ENCODE measurements around the gene BPIFB4.
"Not testable (repeated sequence)": the region's sequence is repeated elsewhere in the genome, so short reads cannot be mapped to it uniquely, and the experiment has no call there.

Gene BPIFB4

GRCh38 chr20:33104336-33104735 is 24.9 kb downstream of the BPIFB4 start:
- DNase-seq (ENCODE audit: low spot score in 2 of 2) = no peak
- Histone ChIP-seq H3K27me3 (ENCODE audit: low read depth) (no peaks in the 10 kb centered on the region), H3K4me1 (peaks cover 3% of the 10 kb centered on the region), H3K9me3 (no peaks in the 10 kb centered on the region), H3K36me3 (replicated peaks) (no peaks in the 10 kb centered on the region), H3K4me3 (no peak overlapping the region)
- in situ Hi-C loops (cut with MboI; ENCODE audit: low sequenced_read_pairs) = no loop called here

- DNase-seq (ENCODE audit: low spot score in 2 of 2) = no peak
- in situ Hi-C loops (cut with MboI; ENCODE audit: low sequenced_read_pairs) = no loop called here
- Histone ChIP-seq H3K36me3 (replicated peaks) (no peaks in the 10 kb centered on the region), H3K4me1 (peaks cover 3% of the 10 kb centered on the region), H3K4me3 (no peak overlapping the region), H3K9me3 (no peaks in the 10 kb centered on the region), H3K27me3 (ENCODE audit: low read depth) (no peaks in the 10 kb centered on the region)
These were observed 26.0 kb downstream of the BPIFB4 start for GRCh38 chr20:33105316-33105924.

DNA sequence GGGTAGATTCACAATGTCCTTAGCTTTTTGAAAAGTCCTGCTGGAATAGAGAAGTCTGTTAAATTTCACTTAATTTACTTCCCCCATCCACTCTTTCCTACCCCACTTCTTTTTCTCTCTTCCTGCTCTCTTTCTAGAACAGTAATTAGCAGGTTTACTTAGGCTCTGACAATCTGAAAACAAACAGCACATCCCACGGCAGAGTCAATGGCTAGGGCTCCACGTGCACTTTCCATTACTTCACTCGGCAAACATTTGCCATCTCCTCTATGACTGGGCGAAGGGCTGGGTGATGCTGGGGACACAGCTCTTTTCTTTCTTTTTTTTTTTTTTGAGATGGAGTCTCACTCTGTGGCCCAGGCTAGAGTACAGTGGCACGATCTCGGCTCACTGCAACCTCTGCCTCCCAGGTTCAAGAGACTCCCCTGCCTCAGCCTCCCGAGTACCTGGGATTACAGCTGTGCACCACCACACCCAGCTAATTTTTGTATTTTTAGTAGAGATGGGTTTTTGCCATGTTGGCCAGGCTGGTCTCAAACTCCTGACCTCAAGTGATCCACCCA is 26.7 kb downstream of the BPIFB4 start:
- H3K4me1 ChIP-seq; H3K4me3 ChIP-seq; DNase-seq (ENCODE audit: low spot score in 2 of 2); H3K27me3 ChIP-seq (ENCODE audit: low read depth); H3K36me3 ChIP-seq (replicated peaks); H3K9me3 ChIP-seq; in situ Hi-C loops (cut with MboI; ENCODE audit: low sequenced_read_pairs): not testable (repeated sequence)

GRCh38 chr20:33108661-33109060 is 29.2 kb downstream of the BPIFB4 start:
- H3K4me1 ChIP-seq = peaks cover 3% of the 10 kb centered on the region
- no peak overlapping the region for H3K4me3 ChIP-seq
- no peaks in the 10 kb centered on the region for H3K9me3 ChIP-seq
- no peaks in the 10 kb centered on the region for H3K27me3 ChIP-seq (ENCODE audit: low read depth)
- no peak for DNase-seq (ENCODE audit: low spot score in 2 of 2)
- no peaks in the 10 kb centered on the region for H3K36me3 ChIP-seq (replicated peaks)
- in situ Hi-C loops (cut with MboI; ENCODE audit: low sequenced_read_pairs) = no loop called here

DNA sequence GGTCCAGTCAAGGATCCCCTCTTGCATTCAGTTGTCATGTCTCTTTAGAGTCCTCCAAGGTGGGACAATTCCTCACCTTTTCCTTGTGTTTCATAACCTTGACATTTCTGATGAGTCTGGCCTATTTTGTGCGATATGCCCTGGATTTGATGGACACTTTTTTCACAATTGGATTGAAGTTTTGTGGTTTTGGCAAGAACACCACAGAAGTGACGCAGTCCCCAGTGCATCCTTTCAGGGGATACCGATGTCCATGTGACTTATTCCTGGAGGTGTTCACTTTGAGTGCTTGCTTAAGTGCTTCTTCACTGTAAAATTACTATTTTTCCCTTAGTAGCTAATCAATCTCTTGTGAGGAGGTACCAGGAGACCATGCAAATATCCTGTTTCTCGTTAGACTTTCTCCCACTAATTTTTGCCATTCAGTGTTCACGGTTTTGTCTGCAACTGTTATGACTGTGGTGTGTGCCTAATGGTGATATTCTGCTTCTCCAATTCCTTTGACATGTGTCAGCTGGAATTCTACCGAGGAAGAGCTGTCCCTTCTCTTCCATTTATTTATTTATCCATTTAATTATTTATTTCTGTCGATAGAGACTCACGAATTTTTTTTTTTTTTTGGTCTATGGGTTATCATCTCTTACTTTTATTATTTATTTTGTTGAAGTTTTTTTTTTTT is 30.8 kb downstream of the BPIFB4 start:
- Histone ChIP-seq H3K27me3 (ENCODE audit: low read depth) (no peaks in the 10 kb centered on the region), H3K36me3 (replicated peaks) (no peaks in the 10 kb centered on the region), H3K4me3 (no peak overlapping the region), H3K9me3 (no peaks in the 10 kb centered on the region), H3K4me1 (no peaks in the 10 kb centered on the region)
- in situ Hi-C loops (cut with MboI; ENCODE audit: low sequenced_read_pairs) = no loop called here
- no peak for DNase-seq (ENCODE audit: low spot score in 2 of 2)

- Histone ChIP-seq H3K36me3 (replicated peaks) (no peaks in the 10 kb centered on the region), H3K4me3 (no peak overlapping the region), H3K27me3 (ENCODE audit: low read depth) (no peaks in the 10 kb centered on the region), H3K9me3 (no peaks in the 10 kb centered on the region), H3K4me1 (no peaks in the 10 kb centered on the region)
- in situ Hi-C loops (cut with MboI; ENCODE audit: low sequenced_read_pairs) = no loop called here
- no peak for DNase-seq (ENCODE audit: low spot score in 2 of 2)
These were observed 31.9 kb downstream of the BPIFB4 start for GRCh38 chr20:33111306-33111705.

GRCh38 chr20:33112547-33113386 is 33.3 kb downstream of the BPIFB4 start:
- Histone ChIP-seq H3K9me3 (no peaks in the 10 kb centered on the region), H3K4me3 (no peak overlapping the region), H3K4me1 (no peaks in the 10 kb centered on the region), H3K36me3 (replicated peaks) (no peaks in the 10 kb centered on the region), H3K27me3 (ENCODE audit: low read depth) (no peaks in the 10 kb centered on the region)
- DNase-seq (ENCODE audit: low spot score in 2 of 2) = no peak
- in situ Hi-C loops (cut with MboI; ENCODE audit: low sequenced_read_pairs) = no loop called here

DNA sequence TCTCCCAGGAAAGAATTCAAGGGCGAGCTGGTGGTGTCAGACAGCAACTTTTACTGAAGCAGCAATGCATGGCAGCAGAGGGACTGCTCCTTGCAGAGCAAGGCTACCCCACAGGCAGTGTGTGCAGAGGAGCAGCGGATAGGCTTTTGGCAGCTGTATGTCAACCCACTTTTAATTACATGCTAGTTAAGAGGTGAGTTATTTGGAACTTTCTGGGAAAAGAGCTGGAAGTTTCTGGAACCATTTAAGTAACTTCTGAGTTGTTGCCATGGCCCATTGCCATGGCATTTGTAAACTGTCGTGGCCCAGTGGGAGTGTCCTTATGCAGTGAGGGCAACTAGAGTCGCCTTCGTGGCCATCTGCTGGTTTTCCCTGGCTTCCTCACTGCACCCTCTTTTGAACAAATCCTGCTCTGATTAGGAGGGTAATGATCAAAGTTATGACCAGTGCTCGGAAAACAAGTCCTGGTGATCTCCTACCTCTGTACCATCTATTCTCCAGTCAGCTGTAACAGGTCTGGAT is 34.0 kb downstream of the BPIFB4 start:
- Histone ChIP-seq H3K4me3 (no peak overlapping the region), H3K4me1 (no peaks in the 10 kb centered on the region), H3K9me3 (no peaks in the 10 kb centered on the region), H3K36me3 (replicated peaks) (no peaks in the 10 kb centered on the region), H3K27me3 (ENCODE audit: low read depth) (no peaks in the 10 kb centered on the region)
- DNase-seq (ENCODE audit: low spot score in 2 of 2) = no peak
- in situ Hi-C loops (cut with MboI; ENCODE audit: low sequenced_read_pairs) = no loop called here

GRCh38 chr20:33115501-33115900 is 36.1 kb downstream of the BPIFB4 start:
- H3K4me3 ChIP-seq; H3K27me3 ChIP-seq (ENCODE audit: low read depth); in situ Hi-C loops (cut with MboI; ENCODE audit: low sequenced_read_pairs); DNase-seq (ENCODE audit: low spot score in 2 of 2); H3K36me3 ChIP-seq (replicated peaks); H3K9me3 ChIP-seq; H3K4me1 ChIP-seq: not testable (repeated sequence)

DNA sequence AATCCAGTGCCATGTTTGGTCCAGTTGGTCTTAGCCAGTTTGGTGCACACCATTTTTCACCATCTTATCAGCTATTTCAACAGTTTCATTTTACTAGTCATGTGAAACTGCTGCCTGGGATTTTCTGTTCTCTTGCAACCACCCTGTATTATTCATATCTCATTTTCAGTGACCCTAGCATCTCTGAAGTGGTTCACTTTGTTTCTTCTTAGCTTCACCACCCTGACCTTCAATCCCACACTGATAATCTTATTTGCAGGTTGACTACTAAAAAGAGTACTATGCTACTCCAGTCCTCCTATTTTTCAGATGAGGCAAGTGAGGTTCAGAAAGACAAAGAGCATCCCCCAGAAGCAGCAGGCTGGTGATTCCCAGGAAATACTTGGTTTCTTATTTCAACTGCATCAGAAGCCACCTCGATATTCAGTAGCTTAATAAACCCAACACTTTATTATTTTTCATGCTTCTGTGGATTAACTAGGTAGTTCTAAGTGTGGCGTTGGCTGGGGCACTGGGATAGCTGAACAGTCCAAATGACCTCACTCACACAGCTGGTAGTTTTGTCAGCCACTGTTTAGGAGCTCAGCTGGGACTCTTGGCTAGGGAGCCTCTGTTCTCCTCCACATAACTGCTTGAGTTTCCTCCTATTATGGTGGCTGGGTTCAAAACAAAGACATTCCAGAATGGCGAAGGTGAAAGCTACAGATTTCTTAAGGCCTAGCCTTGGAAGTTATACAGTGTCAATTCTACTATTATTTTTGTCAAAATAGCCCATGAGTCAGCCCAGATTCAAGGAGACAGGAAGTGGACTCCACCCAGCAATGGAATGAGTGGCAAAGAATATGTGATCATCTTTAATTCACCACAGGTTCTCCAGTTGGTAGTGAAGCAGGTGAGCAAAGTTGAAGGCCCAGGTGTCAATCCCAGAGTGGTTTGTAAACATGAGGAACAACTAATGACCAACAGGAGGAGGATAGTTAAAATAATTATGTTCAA is 40.6 kb downstream of the BPIFB4 start:
- Histone ChIP-seq H3K9me3 (no peaks in the 10 kb centered on the region), H3K4me1 (no peaks in the 10 kb centered on the region), H3K36me3 (replicated peaks) (no peaks in the 10 kb centered on the region), H3K4me3 (no peak overlapping the region), H3K27me3 (ENCODE audit: low read depth) (no peaks in the 10 kb centered on the region)
- DNase-seq (ENCODE audit: low spot score in 2 of 2) = no peak
- in situ Hi-C loops (cut with MboI; ENCODE audit: low sequenced_read_pairs) = no loop called here

GRCh38 chr20:33120934-33121333 is 41.5 kb downstream of the BPIFB4 start:
- in situ Hi-C loops (cut with MboI; ENCODE audit: low sequenced_read_pairs) = no loop called here
- H3K36me3 ChIP-seq (replicated peaks) = no peaks in the 10 kb centered on the region
- no peaks in the 10 kb centered on the region for H3K9me3 ChIP-seq
- DNase-seq (ENCODE audit: low spot score in 2 of 2) = no peak
- H3K27me3 ChIP-seq (ENCODE audit: low read depth) = no peaks in the 10 kb centered on the region
- H3K4me1 ChIP-seq = no peaks in the 10 kb centered on the region
- H3K4me3 ChIP-seq = no peak overlapping the region

- H3K4me1 ChIP-seq; H3K4me3 ChIP-seq; H3K36me3 ChIP-seq (replicated peaks); in situ Hi-C loops (cut with MboI; ENCODE audit: low sequenced_read_pairs); H3K27me3 ChIP-seq (ENCODE audit: low read depth); DNase-seq (ENCODE audit: low spot score in 2 of 2); H3K9me3 ChIP-seq: not testable (repeated sequence)
These were observed 42.9 kb downstream of the BPIFB4 start for GRCh38 chr20:33122297-33122696.

- no peaks in the 10 kb centered on the region for H3K9me3 ChIP-seq
- no peaks in the 10 kb centered on the region for H3K36me3 ChIP-seq (replicated peaks)
- DNase-seq (ENCODE audit: low spot score in 2 of 2) = no peak
- H3K4me1 ChIP-seq = no peaks in the 10 kb centered on the region
- H3K27me3 ChIP-seq (ENCODE audit: low read depth) = no peaks in the 10 kb centered on the region
- no peak overlapping the region for H3K4me3 ChIP-seq
- in situ Hi-C loops (cut with MboI; ENCODE audit: low sequenced_read_pairs) = no loop called here
These were observed 44.8 kb downstream of the BPIFB4 start for GRCh38 chr20:33124261-33124660.
